ENCODE measurements around the gene JMJD1C. TPM values are rescaled to one million over a fixed set of nuclear protein-coding genes. Genes with fewer than 3 reads are reported as not detected.

The JMJD1C gene
- total RNA-seq, 2 donors from 2014 or later = 91.8 to 103 TPM

- Histone ChIP-seq H3K27me3 (no peaks in the 10 kb centered on the region), H3K9me3 (no peaks in the 10 kb centered on the region), H3K4me1 (no peaks in the 10 kb centered on the region), H3K27ac (no peak overlapping the region), H3K4me3 (no peak overlapping the region), H3K36me3 (replicated peaks in 1 of 2; ENCODE audit: insufficient read depth in 1 of 2, low read depth in 2 of 2) (peaks cover 5 to 12% of the 10 kb centered on the region in 2 donors)
- no peak for ATAC-seq
- intact Hi-C loops (cut with DNase I) = no loop called here
- no peak for DNase-seq
- no peak for TF ChIP-seq CTCF (IDR thresholded peaks at IDR 0.05)
- WGBS, 2 donors = 96 to 98% methylated on average over 4 of the region's 4 CpGs
Observed at GRCh38 chr10:63150745-63151144, 315.0 kb downstream of the JMJD1C start.

- intact Hi-C loops (cut with DNase I) = no loop called here
- DNase-seq = no peak
- Histone ChIP-seq H3K36me3 (replicated peaks in 1 of 2; ENCODE audit: insufficient read depth in 1 of 2, low read depth in 2 of 2) (peaks cover 3 to 5% of the 10 kb centered on the region in 2 donors), H3K27me3 (no peaks in the 10 kb centered on the region), H3K27ac (no peak overlapping the region), H3K4me3 (no peak overlapping the region), H3K4me1 (no peaks in the 10 kb centered on the region), H3K9me3 (no peaks in the 10 kb centered on the region)
- TF ChIP-seq CTCF (IDR thresholded peaks at IDR 0.05) = no peak
- TF ChIP-seq POLR2A (IDR thresholded peaks at IDR 0.05) = no peak
- ATAC-seq = no peak
Observed at GRCh38 chr10:63146503-63146902, 319.3 kb downstream of the JMJD1C start.

GRCh38 chr10:63145782-63146181 lies 320.0 kb downstream of the JMJD1C start:
- ATAC-seq (no peak), DNase-seq (no peak)
- peaks cover 3 to 5% of the 10 kb centered on the region in 2 donors for H3K36me3 ChIP-seq (replicated peaks in 1 of 2; ENCODE audit: insufficient read depth in 1 of 2, low read depth in 2 of 2)
- no peak overlapping the region for H3K4me3 ChIP-seq
- no peaks in the 10 kb centered on the region for H3K27me3 ChIP-seq
- no peaks in the 10 kb centered on the region for H3K4me1 ChIP-seq
- intact Hi-C loops (cut with DNase I) = no loop called here
- no peaks in the 10 kb centered on the region for H3K9me3 ChIP-seq
- TF ChIP-seq CTCF (IDR thresholded peaks at IDR 0.05) (no peak), POLR2A (IDR thresholded peaks at IDR 0.05) (no peak)
- H3K27ac ChIP-seq = no peak overlapping the region

GRCh38 chr10:63143987-63144386 lies 321.8 kb downstream of the JMJD1C start:
- no peaks in the 10 kb centered on the region for H3K9me3 ChIP-seq

More at GRCh38 chr10:63143987-63144386, 321.8 kb downstream of the JMJD1C start:
- Histone ChIP-seq H3K27me3 (no peaks in the 10 kb centered on the region), H3K4me1 (no peaks in the 10 kb centered on the region), H3K27ac (no peak overlapping the region), H3K4me3 (no peak overlapping the region), H3K36me3 (replicated peaks in 1 of 2; ENCODE audit: insufficient read depth in 1 of 2, low read depth in 2 of 2) (peaks cover 0 to 5% of the 10 kb centered on the region in 2 donors)
- WGBS, 2 donors = 77 to 82% methylated on average over 5 of the region's 5 CpGs
- ATAC-seq (no peak), DNase-seq (no peak)
- intact Hi-C loops (cut with DNase I) = no loop called here
- TF ChIP-seq POLR2A (IDR thresholded peaks at IDR 0.05) (no peak), CTCF (IDR thresholded peaks at IDR 0.05) (no peak)
